AG09319 (cell line): ENCODE data around the gene SMTN.
A peak's percentile ranks its signal among the peaks of the same experiment; 100 is the strongest.
"Not testable (repeated sequence)": the region's sequence is repeated elsewhere in the genome, so short reads cannot be mapped to it uniquely, and the experiment has no call there.

Experiments
- DNase-seq: peaks from one replicate; pipeline ENCODE4 v3.0.0-alpha.2; 2010; ENCODE audit warnings: low read depth; ENCODE audit errors: extremely low read depth
- TF ChIP-seq, protein P1 (sequence below): IDR thresholded peaks from 2 replicates; pipeline ENCODE4 v1.5.1; 2011; ENCODE audit warnings: low read depth, mild to moderate bottlenecking, inconsistent platforms, low read length, moderate library complexity

The SMTN gene

DNA sequence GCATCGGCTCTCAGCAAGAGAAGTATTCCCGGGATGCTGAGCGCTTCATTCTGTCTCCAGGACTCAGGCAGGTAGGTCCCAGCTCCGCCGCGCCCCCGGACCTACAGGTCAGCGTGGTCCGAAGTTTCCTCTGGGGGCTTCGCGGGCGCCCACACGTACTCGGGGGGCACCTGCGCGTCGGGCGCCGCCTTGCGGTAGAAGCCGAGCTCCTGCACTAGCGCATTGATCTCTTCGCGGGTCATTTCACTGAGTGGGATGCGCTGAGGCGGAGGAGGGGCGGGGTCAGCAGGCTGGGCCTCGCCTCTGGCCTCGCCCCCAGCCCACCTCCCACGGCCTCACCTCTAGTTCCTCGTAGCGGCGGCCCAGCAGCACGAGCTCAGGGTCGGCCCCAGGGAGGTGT, 23.8 kb downstream of the SMTN start:
- TF ChIP-seq, protein P1, sequence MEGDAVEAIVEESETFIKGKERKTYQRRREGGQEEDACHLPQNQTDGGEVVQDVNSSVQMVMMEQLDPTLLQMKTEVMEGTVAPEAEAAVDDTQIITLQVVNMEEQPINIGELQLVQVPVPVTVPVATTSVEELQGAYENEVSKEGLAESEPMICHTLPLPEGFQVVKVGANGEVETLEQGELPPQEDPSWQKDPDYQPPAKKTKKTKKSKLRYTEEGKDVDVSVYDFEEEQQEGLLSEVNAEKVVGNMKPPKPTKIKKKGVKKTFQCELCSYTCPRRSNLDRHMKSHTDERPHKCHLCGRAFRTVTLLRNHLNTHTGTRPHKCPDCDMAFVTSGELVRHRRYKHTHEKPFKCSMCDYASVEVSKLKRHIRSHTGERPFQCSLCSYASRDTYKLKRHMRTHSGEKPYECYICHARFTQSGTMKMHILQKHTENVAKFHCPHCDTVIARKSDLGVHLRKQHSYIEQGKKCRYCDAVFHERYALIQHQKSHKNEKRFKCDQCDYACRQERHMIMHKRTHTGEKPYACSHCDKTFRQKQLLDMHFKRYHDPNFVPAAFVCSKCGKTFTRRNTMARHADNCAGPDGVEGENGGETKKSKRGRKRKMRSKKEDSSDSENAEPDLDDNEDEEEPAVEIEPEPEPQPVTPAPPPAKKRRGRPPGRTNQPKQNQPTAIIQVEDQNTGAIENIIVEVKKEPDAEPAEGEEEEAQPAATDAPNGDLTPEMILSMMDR: peak; percentile 26

DNA sequence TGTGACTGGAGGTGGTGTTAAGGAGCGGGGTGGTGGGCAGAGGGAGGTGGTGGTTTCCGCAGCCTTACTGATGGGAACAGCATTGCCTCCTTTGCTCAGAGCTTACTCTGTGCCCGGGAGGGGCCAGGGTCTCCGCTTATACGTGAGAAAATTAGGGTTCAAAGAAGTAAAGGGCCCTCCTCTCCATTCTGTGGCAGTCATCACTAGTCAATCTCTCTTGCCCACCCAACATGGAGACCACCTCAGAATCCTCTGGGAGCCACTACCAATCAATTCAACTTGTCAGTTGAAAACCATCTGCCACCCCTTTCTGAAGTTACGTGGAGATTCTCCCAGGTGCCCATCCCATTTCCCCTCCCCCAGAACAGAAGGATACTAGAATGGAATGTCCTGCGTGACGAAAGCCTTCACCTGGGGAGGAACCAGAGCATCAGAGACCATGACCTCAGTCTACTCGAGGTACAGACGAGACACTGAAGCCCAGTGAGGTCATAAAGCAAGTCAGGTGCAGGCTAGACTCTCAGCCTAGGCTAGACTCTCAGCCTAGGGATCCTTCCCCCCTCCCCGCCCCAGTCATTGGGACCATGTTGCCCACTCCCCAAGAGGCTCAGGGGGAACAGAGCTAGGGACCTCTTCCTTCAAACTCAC, 24.3 kb downstream of the SMTN start:
- TF ChIP-seq, protein P1: no peak
- DNase-seq: no peak

More for the DNA sequence above, 23.8 kb downstream of the SMTN start:
- no peak for DNase-seq

DNA sequence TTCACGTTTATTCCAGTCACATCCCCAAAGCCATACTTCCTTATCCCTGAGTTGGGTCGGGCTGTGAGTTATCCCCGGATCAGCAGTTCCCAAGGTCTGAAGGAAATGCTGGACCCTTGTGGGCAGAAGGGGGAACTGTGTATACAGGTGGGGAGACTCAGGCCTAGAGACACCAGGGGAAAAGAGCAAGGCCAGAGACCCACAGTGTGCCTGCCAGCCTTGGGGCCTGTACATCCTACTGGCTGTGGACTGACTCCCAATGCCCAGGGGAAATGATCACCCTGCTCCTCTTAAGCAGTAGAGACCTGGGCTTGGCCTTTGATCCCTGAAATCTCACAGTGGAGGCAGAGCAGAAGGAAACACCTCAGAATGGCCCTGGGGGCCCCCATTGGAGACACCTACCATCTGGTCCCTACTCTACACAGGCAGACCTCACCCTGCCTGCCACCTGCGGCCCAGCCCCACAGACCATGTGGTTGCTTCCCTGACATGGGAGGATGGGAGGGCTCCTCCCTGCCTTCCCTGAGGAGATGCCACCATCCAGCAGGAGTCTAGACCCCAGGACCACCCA, 25.0 kb downstream of the SMTN start:
- DNase-seq: no peak
- TF ChIP-seq, protein P1: peak; percentile 17

DNA sequence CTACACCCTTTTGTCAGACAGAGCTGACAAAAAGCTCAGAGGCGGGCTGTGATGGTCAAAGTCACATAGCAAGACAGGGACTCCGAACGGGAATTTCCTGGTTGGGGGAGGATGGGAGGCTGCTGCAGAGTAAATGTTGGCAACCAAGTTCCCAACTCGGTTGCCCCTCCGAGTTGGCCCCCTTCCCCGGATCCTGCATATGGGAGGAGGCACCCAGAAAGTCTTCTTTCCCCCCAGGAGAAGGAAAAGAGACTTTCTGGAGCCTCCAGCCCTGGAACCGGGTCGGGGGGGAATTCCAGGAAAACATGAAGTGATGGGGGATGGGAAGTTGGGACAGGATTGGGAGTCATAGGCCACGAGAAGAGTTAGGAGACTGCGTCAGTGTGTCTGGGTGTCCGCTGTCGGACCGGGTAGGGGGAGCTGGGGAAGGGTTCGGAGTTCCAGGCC, 25.6 kb downstream of the SMTN start:
- TF ChIP-seq, protein P1: no peak
- peak; percentile 27 for DNase-seq

DNA sequence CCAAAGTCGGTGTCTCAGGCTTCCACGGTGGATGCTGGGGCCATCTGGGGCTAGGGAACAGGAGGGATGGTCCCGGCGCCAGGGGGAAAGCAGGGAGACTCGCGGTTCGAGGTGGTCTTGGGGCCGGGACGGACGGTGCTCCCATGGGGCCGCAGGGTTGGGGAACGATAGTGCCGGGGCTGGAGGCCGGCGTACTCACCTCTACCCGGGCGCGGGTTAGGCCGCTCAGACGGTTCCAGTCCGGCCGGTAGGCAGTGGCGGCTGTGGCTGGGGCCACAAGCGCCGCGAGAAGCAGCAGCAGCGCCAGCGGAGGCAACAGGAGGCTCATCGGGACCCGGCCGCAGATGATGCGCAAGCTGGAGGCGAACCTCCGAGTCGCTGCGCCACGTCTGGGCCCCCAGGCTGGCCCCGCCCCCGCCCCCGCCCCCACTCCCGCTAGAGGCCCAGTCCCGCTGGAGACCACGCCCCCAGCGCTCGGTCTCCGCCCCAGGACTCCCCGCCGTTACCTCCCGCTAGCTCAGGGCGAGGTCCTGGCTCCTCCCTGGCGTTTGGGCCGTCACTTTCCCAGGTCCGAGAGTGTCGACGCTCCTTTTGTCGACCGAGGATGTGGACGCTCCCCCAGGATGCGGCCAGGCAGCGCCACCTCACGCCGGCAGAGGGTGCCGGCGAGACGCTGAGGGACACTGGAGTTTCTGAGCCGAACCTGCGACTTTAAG, 26.2 kb downstream of the SMTN start, which contains the start of gene SELENOM:
Gene SELENOM (minus strand): TSS at position 391 of the 716 bp plus-strand sequence. CDS start 63 bp downstream, at position 328.
- TF ChIP-seq, protein P1: peak; percentile 97
- peak; percentile 97 for DNase-seq

DNA sequence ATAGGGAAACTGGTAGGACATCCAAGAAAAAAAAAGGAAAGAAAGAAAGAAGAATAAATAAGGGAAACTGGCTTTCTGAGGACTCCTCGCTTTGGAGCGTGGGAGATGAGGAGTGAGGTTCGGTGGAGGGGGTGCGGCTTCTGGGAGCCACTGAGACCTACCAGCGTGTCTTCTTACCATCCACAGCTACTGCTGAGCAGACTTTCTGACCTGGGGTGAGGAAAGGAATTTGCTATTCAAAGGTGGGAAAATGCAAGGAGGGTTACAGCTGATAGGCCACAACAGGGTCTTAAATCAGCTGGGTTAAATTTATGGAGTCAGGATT, 26.7 kb downstream of the SMTN start:
- TF ChIP-seq, protein P1: no peak
- no peak for DNase-seq

DNA sequence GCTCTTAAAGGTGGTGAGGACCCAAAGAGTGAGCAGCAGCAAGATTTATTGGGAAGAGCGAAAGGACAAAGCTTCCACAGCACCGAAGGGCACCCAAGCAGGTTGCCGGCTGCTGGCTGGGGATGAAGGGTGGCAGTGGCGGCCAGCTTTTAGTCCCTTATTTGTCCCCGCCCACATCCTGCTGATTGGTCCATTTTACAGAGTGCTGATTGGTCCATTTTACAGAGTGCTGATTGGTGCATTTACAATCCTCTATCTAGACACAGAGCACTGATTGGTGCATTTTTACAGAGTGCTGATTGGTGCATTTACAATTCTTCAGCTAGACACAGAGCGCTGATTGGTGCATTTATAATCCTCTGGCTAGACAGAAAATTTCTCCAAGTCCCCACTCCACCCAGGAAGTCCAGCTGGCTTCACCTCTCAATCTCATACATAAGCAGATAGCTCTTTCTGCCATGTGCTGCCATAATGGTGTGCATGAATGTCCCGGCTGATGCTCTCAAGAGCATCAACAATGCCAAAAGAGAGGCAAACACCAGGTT, 31.5 kb downstream of the SMTN start:
- not testable (repeated sequence) for DNase-seq
